TTC549 (cell line): ENCODE data around the gene TFCP2L1.

Experiments
- FAIRE-seq: peaks from 2 replicates; lab custom pipeline; 2012; peaks lifted over from hg19 to GRCh38; lab: Jason Lieb, UNC

TFCP2L1 gene

DNA sequence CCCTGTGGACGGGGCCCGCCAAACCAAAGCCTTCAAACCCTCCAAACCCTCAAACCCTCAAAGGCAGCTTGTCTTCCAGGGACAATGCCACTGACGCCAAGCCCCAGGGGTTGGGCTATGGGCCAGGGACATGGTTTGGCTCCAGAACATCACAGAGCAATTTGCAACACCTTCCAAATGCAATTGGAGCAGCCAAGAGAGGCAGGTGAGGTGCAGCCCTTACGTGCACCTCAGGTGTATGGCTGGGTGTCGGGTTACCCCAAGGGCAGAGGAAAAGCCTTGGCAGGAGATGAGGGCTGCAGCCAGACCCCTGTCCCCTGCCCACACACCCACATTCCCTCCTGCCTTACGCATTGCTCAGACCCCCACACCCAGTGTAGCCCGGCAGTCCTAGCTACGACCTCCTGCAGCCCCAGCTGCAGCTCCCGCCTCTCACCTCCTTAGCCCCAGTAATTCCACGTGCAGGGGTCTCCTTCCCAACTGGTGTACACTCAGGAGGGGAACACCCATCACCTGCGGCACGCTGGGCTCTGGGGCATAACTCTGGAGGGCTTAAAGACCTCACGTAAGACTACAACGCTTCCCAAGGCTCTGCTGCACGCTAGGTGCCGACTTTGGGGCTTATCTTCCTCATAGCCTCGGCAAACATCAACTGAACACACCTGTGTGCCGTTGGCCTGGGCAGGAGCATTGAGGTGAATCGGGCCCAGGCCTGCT is 88.7 kb downstream of the TFCP2L1 start:
- FAIRE-seq = no peak

DNA sequence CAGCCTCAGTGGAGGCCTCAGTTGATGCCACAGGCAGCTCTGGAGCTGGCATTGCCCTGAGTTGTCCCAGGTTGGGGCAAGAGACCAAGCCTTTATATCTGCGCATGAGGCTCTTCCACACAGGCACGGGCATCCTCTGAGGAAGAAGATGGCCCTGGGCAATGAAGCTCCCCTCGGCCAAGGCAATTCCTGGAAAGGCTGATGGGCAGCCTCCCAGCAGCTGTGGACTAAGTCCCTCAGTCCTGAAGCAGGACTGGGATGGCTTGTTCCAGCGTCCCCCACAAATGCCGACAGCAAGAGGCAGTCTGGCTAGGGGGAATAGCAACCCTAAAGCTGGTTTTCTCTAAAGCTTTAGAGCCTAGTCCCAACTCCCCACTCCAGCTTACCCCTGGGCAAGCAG is 90.0 kb downstream of the TFCP2L1 start:
- no peak for FAIRE-seq

DNA sequence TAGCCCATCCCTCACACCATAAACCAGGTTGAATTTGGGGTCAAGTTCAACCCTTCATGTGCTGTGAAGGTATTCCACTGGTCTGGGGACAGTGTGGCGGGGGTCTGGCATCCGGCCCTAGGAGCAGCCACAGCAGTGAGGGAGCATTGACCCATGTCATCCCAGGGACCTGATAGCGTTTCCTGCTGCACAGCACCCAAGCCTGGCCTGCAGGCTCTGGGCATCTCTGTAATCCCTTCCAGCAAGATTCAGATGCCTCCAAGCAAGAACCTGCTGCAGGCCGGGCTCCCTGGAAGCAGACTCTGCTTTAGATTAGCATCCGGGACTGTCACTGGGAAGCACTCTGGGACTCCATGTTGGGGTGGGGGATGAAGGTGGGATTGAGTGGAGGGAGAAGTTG is 90.4 kb downstream of the TFCP2L1 start:
- no peak for FAIRE-seq

DNA sequence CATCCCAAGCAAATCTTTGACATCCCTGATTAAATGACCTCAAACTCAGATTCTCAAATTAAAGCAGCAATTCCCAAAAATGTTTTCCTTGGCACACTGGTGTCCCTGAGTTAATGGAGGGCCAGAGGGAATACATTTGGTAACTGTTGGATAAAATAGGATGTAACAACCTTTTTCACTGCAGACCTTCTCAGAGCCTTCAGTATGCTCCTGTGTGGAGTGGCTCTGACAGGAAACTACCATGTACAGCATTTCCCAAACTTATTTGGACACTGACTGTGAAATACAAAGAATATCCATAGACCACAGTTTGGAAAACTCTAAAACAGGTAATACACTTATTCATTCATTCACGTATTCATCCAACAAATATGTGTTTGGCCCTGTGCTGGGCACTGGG is 91.8 kb downstream of the TFCP2L1 start:
- FAIRE-seq = no peak

- no peak for FAIRE-seq
Measured at GRCh38 chr2:121192576-121192975, 92.4 kb downstream of the TFCP2L1 start.

GRCh38 chr2:121191191-121192170 is 93.5 kb downstream of the TFCP2L1 start:
- FAIRE-seq = no peak

DNA sequence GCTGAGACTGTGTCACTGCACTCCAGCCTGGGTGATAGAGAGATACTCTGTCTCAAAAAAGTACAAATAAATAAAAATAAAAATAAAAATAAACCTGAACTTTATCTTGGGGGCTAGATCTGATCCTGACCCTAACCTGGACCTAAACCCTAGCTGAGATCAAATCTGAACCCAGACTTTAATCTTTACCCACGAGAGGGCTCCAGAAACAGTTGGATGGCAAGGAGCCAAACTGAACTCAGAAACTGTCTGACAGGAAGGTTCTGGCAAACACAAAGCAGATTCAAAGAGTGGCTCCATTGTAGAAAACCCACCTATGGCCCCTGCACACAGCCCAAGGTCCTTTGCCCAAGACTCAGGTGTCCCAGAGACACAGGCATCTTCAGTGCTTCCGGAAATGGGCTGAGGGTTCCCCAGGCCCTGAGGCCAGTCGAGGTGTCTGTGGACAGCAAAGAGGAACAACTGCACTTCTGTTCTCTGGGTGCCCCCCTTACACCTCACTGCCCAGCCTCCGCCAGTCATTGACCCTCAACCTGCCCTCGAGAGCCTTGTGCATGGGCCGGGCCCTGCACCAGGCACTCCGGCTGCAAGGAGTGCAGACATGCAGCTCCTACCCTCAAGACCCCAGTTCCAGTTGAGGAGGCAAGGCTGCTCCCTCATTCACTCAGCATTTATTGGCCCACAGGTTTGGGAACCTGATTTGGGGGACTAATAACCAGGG is 95.2 kb downstream of the TFCP2L1 start:
- no peak for FAIRE-seq

DNA sequence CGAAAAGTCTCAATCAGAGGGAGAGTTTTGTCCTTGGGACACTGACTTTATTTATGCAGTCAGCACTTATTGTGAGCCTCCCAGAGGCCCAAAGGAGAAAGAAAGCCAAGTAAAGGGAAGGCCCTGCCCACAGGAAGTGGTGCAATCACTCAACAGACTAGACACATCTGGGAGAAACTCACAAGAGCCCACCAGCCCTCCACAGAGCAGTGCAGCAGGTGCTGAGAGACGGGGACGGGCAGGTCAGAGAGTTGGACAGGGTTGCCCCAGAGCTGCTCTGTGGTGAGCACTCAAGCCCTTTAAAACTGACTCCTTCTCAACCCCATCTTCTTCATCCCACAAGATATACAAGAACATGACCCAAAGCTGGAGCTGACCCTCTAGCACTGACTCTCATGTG is 96.0 kb downstream of the TFCP2L1 start:
- FAIRE-seq = no peak

DNA sequence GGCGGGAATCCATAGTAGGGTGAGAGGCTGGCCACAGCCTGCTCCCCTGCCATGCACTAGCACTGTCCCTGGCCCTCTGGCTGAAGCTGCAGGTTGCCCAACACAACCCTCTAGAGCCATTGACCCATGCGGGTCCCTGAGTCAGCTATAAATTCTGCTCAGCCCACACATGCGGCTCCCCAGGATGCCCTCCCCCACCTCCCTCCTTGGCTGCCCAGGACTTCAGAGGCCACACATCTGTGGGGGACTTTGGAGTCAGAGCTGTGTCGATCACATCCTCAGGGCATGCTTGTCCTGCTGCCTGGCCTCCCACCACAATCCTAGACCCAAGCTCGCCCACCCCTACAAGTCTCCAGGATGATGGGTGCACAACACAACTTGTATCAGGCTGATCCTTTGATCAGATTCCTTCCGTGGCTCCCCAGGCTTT is 97.0 kb downstream of the TFCP2L1 start:
- no peak for FAIRE-seq

GRCh38 chr2:121187351-121187981 is 97.5 kb downstream of the TFCP2L1 start:
- no peak for FAIRE-seq

DNA sequence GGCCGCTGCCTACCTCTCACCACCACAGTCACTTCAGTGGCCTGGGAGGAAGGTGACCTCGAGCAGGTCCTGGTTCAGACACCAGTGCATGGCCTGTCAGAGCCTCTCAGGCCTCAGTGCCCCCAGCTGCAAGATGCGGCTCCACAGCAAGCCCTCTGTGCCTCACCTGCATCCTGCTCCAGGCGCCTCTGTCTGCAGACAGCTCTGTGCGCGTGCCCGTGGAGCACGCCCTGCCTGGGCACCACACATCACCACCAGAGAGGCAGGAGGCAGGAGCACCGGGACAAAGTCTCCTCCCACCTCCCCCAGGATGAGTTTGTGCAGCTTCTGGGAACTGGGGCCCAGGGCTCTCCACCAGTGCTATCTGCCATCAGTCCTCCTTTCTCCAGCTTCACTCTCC is 98.7 kb downstream of the TFCP2L1 start:
- FAIRE-seq = no peak

GRCh38 chr2:121185571-121186074 is 99.4 kb downstream of the TFCP2L1 start:
- FAIRE-seq = no peak

DNA sequence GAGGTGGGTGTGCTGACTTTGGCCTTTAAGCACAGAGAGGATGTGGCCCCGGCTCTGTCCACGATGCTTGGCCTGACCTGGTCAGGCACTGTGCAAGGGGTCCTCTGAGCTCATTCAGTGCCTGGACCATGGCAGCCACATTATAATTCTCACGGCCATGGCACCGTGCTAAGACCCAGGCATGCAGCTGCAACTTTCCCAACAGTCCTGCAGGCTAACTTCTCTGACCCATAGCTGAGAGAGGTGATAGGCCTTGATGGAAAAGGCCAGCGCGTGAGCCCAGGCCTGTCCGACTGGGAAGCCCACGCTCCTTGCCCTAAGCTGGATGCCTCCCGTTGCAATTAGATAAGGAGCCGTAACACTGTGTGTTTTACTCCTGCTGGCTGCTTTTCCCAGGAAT is 99.9 kb downstream of the TFCP2L1 start:
- FAIRE-seq = no peak

- no peak for FAIRE-seq
Measured at GRCh38 chr2:121184248-121184862, 100.6 kb downstream of the TFCP2L1 start.

- no peak for FAIRE-seq
Measured at GRCh38 chr2:121182520-121182919, 102.5 kb downstream of the TFCP2L1 start.

GRCh38 chr2:121179467-121179866 is 105.5 kb downstream of the TFCP2L1 start:
- FAIRE-seq = no peak

DNA sequence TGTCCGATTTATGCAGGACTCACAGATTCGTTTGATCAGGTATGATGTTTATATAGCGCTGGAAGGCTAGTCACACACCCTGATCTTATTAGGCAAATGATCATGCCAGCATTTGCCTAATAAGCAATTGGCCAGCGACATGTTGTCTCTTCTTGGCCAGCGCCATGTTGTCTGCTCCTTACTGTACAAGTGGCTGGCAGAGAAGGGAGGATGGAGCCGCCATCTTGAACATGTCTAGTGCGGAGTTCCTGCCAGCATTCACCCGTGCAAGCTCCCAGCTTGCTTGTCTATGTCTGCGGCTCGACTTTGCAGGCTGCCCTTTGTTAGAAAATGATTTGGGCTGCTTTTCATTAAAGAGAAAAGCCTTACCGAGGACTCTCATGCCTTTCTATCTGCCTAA is 106.3 kb downstream of the TFCP2L1 start:
- no peak for FAIRE-seq

GRCh38 chr2:121177896-121178295 is 107.1 kb downstream of the TFCP2L1 start:
- no peak for FAIRE-seq

DNA sequence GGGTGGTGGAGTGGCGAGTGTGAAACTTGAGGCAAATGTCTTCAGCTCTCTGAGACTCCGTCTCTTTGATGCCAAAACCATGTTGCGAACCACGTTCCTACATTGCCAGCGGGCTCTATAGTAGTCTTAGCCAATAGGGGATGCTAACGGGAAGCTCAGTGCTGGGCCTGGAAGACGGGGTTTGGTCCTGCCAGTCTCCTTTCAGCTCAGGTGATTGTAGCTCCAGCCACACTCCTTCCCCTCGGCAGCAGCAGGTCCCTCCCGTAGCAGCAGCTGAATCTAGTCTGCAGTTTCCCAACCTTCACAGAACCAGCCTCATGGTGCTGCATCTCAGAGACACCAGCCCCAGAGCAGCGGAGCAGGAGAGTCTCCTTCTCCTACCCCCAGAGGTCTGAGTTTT is 109.7 kb downstream of the TFCP2L1 start:
- no peak for FAIRE-seq

- no peak for FAIRE-seq
Measured at GRCh38 chr2:121173806-121174205, 111.2 kb downstream of the TFCP2L1 start.

GRCh38 chr2:121173112-121173511 is 111.9 kb downstream of the TFCP2L1 start:
- no peak for FAIRE-seq

GRCh38 chr2:121172456-121172855 is 112.5 kb downstream of the TFCP2L1 start:
- FAIRE-seq = no peak
